CD4-positive, alpha-beta T cell treated with Interleukin-6 at 100 ng/mL for 8 hours (primary cell): ENCODE data around the gene ETFDH.
"Not testable (repeated sequence)": the region's sequence is repeated elsewhere in the genome, so short reads cannot be mapped to it uniquely, and the experiment has no call there.

Experiments used
- DNase-seq: peaks from one replicate; pipeline ENCODE4 v3.0.0-alpha.2; 2020; ENCODE audit warnings: mixed read lengths, low spot score

ETFDH gene

GRCh38 chr4:158754385-158755180, 82.5 kb downstream of the ETFDH start:
- DNase-seq = no peak

GRCh38 chr4:158755819-158756218, 83.7 kb downstream of the ETFDH start:
- not testable (repeated sequence) for DNase-seq

- no peak for DNase-seq
Measured at GRCh38 chr4:158756588-158756987, 84.5 kb downstream of the ETFDH start.

GRCh38 chr4:158758142-158758541, 86.0 kb downstream of the ETFDH start:
- no peak for DNase-seq

GRCh38 chr4:158758703-158759102, 86.6 kb downstream of the ETFDH start:
- no peak for DNase-seq
